C4-2B (cell line): ENCODE results near the gene TUBA4B.

Experiments
- CTCF ChIP-seq: fragments of 450-650 bp; conservative IDR thresholded peaks from 2 replicates; pipeline ENCODE4 v1.5.1; 2017; ENCODE audit warnings: mild to moderate bottlenecking
- ZFX ChIP-seq: fragments of 450-650 bp; IDR thresholded peaks from 2 replicates; pipeline ENCODE4 v1.6.1; 2017

DNA sequence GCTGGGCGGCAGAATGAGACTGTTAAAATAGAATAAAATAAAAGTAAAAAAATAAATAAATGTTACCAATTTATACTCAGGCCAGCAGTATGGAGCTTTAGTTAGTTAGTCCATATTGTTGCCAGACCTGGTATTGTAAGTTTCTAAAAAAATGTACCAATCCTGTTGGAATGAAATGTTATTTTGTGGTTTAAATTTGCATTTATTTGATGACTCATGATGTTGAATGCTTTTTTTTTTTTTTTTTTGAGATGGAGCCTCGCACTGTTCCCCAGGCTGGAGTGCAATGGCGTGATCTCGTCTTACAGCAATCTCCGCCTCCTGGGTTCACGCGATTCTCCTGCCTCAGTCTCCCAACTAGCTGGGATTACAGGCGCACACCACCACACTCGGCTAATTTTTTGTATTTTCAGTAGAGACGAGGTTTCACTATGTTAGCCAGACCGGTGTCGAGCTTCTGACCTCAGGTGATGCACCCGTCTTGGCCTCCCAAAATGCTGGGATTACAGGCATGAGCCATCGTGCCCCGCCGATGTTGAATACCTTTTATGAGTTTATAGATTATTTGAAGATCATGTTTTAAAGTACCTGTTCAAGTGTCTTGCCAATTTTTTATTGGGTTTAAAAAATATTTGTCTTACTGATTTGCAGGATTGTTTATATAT, 61.9 kb downstream of the TUBA4B start:
- TF ChIP-seq CTCF (no peak), ZFX (no peak)
